Astrocyte (in vitro differentiated cells and primary cell): ENCODE measurements around the gene AGPS. TPM values are rescaled to one million over a fixed set of nuclear protein-coding genes. Genes with fewer than 3 reads are reported as not detected.

Experiments used
- DNase-seq: peaks from one replicate; pipeline ENCODE4 v3.0.0-alpha.2; 2010; ENCODE audit warnings: low read depth
- FAIRE-seq: peaks from 2 replicates; lab custom pipeline; 2011; peaks lifted over from hg19 to GRCh38; lab: Jason Lieb, UNC
- H2AFZ ChIP-seq: 2 replicates; pipeline ENCODE4 v1.6.0; 2012; ENCODE audit warnings: low read depth, low read length, inconsistent platforms
- H3K27ac ChIP-seq: 2 replicates; pipeline ENCODE4 v1.5.1; 2011; ENCODE audit warnings: low read depth, low read length, inconsistent platforms
- H3K27me3 ChIP-seq: 2 replicates; pipeline ENCODE4 v1.6.0; 2011; ENCODE audit warnings: low read length, inconsistent platforms; ENCODE audit not compliant: insufficient read depth
- H3K36me3 ChIP-seq: 2 replicates; pipeline ENCODE4 v1.5.1; 2011; ENCODE audit warnings: low read length, inconsistent platforms; ENCODE audit not compliant: insufficient read depth
- H3K4me1 ChIP-seq: 2 replicates; pipeline ENCODE4 v1.5.1; 2011; ENCODE audit warnings: low read length, inconsistent platforms; ENCODE audit not compliant: insufficient read depth
- H3K4me2 ChIP-seq: 2 replicates; pipeline ENCODE4 v1.6.0; 2012; ENCODE audit warnings: low read length, inconsistent platforms
- H3K4me3 ChIP-seq: 2 replicates; pipeline ENCODE4 v1.5.1; 2011; ENCODE audit warnings: low read depth, mild to moderate bottlenecking, low read length, inconsistent platforms; ENCODE audit not compliant: insufficient read depth
- H3K79me2 ChIP-seq: 2 replicates; pipeline ENCODE4 v1.6.0; 2012; ENCODE audit warnings: mild to moderate bottlenecking, low read length, inconsistent platforms; ENCODE audit not compliant: insufficient read depth
- H3K9ac ChIP-seq: 2 replicates; pipeline ENCODE4 v1.6.0; 2012; ENCODE audit warnings: mild to moderate bottlenecking, low read length, inconsistent platforms
- H3K9me3 ChIP-seq: 2 replicates; pipeline ENCODE4 v1.5.1; 2012; ENCODE audit warnings: low read depth, mild to moderate bottlenecking, low read length, inconsistent platforms; ENCODE audit not compliant: insufficient read depth
- H4K20me1 ChIP-seq: 2 replicates; pipeline ENCODE4 v1.6.0; 2012; ENCODE audit warnings: low read length, inconsistent platforms; ENCODE audit not compliant: insufficient read depth
- H3K27ac Mint-ChIP-seq: one replicate; pipeline ENCODE4 v1.8.0; 2021; ENCODE audit warnings: mild to moderate bottlenecking, mixed read lengths; ENCODE audit not compliant: unreplicated experiment
- H3K27me3 Mint-ChIP-seq: one replicate; pipeline ENCODE4 v1.8.0; 2021; ENCODE audit warnings: low read depth, mixed read lengths; ENCODE audit not compliant: unreplicated experiment
- H3K36me3 Mint-ChIP-seq: one replicate; pipeline ENCODE4 v1.8.0; 2021; ENCODE audit warnings: low read depth, mixed read lengths; ENCODE audit not compliant: unreplicated experiment
- H3K4me1 Mint-ChIP-seq: one replicate; pipeline ENCODE4 v1.8.0; 2021; ENCODE audit warnings: low read depth, mixed read lengths; ENCODE audit not compliant: unreplicated experiment
- H3K4me3 Mint-ChIP-seq: one replicate; pipeline ENCODE4 v1.8.0; 2021; ENCODE audit warnings: mild to moderate bottlenecking, moderate library complexity, mixed read lengths; ENCODE audit not compliant: unreplicated experiment
- H3K9me3 Mint-ChIP-seq: one replicate; pipeline ENCODE4 v1.8.0; 2021; ENCODE audit warnings: mild to moderate bottlenecking, mixed read lengths; ENCODE audit not compliant: unreplicated experiment
- CTCF ChIP-seq: IDR thresholded peaks from 2 replicates; pipeline ENCODE4 v1.5.1; 2011; ENCODE audit warnings: low read depth, mild to moderate bottlenecking, inconsistent platforms, low read length, moderate library complexity; ENCODE audit not compliant: insufficient read depth
- EZH2 ChIP-seq: IDR thresholded peaks from 2 replicates; pipeline ENCODE4 v1.6.1; 2012; ENCODE audit warnings: mild to moderate bottlenecking, low read length, inconsistent platforms; ENCODE audit not compliant: insufficient read depth
- total RNA-seq: library from RNA; stranded (reverse); gene quantifications from 2 replicates; pipeline ENCODE4 v1.2.1, GENCODE V29; 2021

AGPS gene
- total RNA-seq, 1 donor from 2014 or later, result 66.2 TPM

GRCh38 chr2:177432703-177433102 lies 40.1 kb downstream of the AGPS start:
- Histone ChIP-seq H3K4me3 (no peak overlapping the region), H3K9me3 (peaks cover 4% of the 10 kb centered on the region), H3K9ac (no peak overlapping the region), H3K4me2 (no peak overlapping the region), H3K79me2 (peaks cover 59% of the 10 kb centered on the region), H3K27ac (no peak overlapping the region), H3K4me1 (peaks cover 16% of the 10 kb centered on the region), H3K27me3 (no peaks in the 10 kb centered on the region), H4K20me1 (peaks cover 10% of the 10 kb centered on the region), H2AFZ (no peak overlapping the region), H3K36me3 (no peaks in the 10 kb centered on the region)
- Mint-ChIP-seq H3K4me3 (no peak overlapping the region), H3K4me1 (peaks cover 25% of the 10 kb centered on the region), H3K27me3 (no peaks in the 10 kb centered on the region), H3K36me3 (peaks cover 37% of the 10 kb centered on the region), H3K27ac (no peak overlapping the region), H3K9me3 (peaks cover 26% of the 10 kb centered on the region)
- TF ChIP-seq EZH2, result no peak
- DNase-seq (no peak), FAIRE-seq (no peak)

- no peak overlapping the region for H3K4me3 Mint-ChIP-seq
- Histone ChIP-seq H3K79me2 (peaks cover 53% of the 10 kb centered on the region), H4K20me1 (peaks cover 10% of the 10 kb centered on the region), H3K36me3 (no peaks in the 10 kb centered on the region), H3K27me3 (no peaks in the 10 kb centered on the region), H2AFZ (no peak overlapping the region), H3K9me3 (peaks cover 4% of the 10 kb centered on the region), H3K4me2 (no peak overlapping the region), H3K27ac (no peak overlapping the region), H3K9ac (no peak overlapping the region), H3K4me1 (peaks cover 16% of the 10 kb centered on the region), H3K4me3 (no peak overlapping the region)
- peaks cover 35% of the 10 kb centered on the region for H3K36me3 Mint-ChIP-seq
- H3K27me3 Mint-ChIP-seq, result no peaks in the 10 kb centered on the region
- no peak for TF ChIP-seq CTCF
- no peak for TF ChIP-seq EZH2
- H3K27ac Mint-ChIP-seq, result no peak overlapping the region
- peaks cover 23% of the 10 kb centered on the region for H3K9me3 Mint-ChIP-seq
- FAIRE-seq, result no peak
- H3K4me1 Mint-ChIP-seq, result peaks cover 25% of the 10 kb centered on the region
- DNase-seq, result peak; percentile 72
Observed at GRCh38 chr2:177433402-177433801, 40.8 kb downstream of the AGPS start.

DNA sequence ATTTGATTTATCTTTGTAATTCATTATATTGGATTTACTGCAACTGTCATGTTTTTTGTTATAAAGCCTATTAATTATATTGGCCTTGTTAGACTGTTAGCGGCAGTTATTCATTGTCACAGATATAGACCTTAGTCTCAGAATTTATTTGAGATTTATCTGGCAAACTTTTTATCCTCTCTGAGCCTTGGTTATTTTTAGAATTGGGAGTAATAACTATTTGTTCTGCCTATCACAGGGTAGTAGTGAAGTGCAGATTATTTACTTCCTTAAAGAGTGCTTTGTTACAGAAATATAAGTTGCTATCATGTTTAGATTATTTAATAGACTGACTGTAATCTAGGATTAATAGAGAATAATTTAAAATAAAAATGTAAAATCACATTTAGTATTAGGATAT lies 41.9 kb downstream of the AGPS start:
- H3K4me1 Mint-ChIP-seq, result peaks cover 16% of the 10 kb centered on the region
- Histone ChIP-seq H3K79me2 (peaks cover 43% of the 10 kb centered on the region), H3K36me3 (no peaks in the 10 kb centered on the region), H3K27ac (no peak overlapping the region), H3K9me3 (peaks cover 4% of the 10 kb centered on the region), H4K20me1 (peaks cover 8% of the 10 kb centered on the region), H3K4me3 (no peak overlapping the region), H2AFZ (no peak overlapping the region), H3K4me2 (no peak overlapping the region), H3K4me1 (peaks cover 12% of the 10 kb centered on the region), H3K9ac (no peak overlapping the region), H3K27me3 (no peaks in the 10 kb centered on the region)
- no peak overlapping the region for H3K27ac Mint-ChIP-seq
- DNase-seq (no peak), FAIRE-seq (no peak)
- H3K36me3 Mint-ChIP-seq, result peaks cover 32% of the 10 kb centered on the region
- no peaks in the 10 kb centered on the region for H3K27me3 Mint-ChIP-seq
- no peak overlapping the region for H3K4me3 Mint-ChIP-seq
- peaks cover 15% of the 10 kb centered on the region for H3K9me3 Mint-ChIP-seq
- TF ChIP-seq EZH2, result no peak
